ENCODE results near the gene CLSTN2.

CLSTN2 gene

GRCh38 chr3:140007081-140007480 lies 72.1 kb downstream of the CLSTN2 start:
- DNase-seq (ENCODE audit: low spot score) = no peak

- no peak for DNase-seq (ENCODE audit: low spot score)
Measured at GRCh38 chr3:140007911-140008869, 73.2 kb downstream of the CLSTN2 start.

GRCh38 chr3:140010391-140010790 lies 75.4 kb downstream of the CLSTN2 start:
- DNase-seq (ENCODE audit: low spot score) = no peak

GRCh38 chr3:140011086-140011485 lies 76.1 kb downstream of the CLSTN2 start:
- no peak for DNase-seq (ENCODE audit: low spot score)

GRCh38 chr3:140011611-140012277 lies 76.8 kb downstream of the CLSTN2 start:
- no peak for DNase-seq (ENCODE audit: low spot score)

- DNase-seq (ENCODE audit: low spot score) = no peak
Measured at GRCh38 chr3:140013220-140013619, 78.2 kb downstream of the CLSTN2 start.

- no peak for DNase-seq (ENCODE audit: low spot score)
Measured at GRCh38 chr3:140014831-140015495, 80.0 kb downstream of the CLSTN2 start.

- no peak for DNase-seq (ENCODE audit: low spot score)
Measured at GRCh38 chr3:140015741-140016140, 80.8 kb downstream of the CLSTN2 start.

GRCh38 chr3:140018556-140018955 lies 83.6 kb downstream of the CLSTN2 start:
- DNase-seq (ENCODE audit: low spot score) = no peak

GRCh38 chr3:140019946-140020345 lies 85.0 kb downstream of the CLSTN2 start:
- no peak for DNase-seq (ENCODE audit: low spot score)

- DNase-seq (ENCODE audit: low spot score) = no peak
Measured at GRCh38 chr3:140020541-140020940, 85.6 kb downstream of the CLSTN2 start.

GRCh38 chr3:140021269-140021668 lies 86.3 kb downstream of the CLSTN2 start:
- DNase-seq (ENCODE audit: low spot score) = no peak

- DNase-seq (ENCODE audit: low spot score) = no peak
Measured at GRCh38 chr3:140022066-140022770, 87.2 kb downstream of the CLSTN2 start.

- peak; percentile 30 for DNase-seq (ENCODE audit: low spot score)
Measured at GRCh38 chr3:140023616-140024530, 88.9 kb downstream of the CLSTN2 start.

- no peak for DNase-seq (ENCODE audit: low spot score)
Measured at GRCh38 chr3:140031170-140031569, 96.2 kb downstream of the CLSTN2 start.

- no peak for DNase-seq (ENCODE audit: low spot score)
Measured at GRCh38 chr3:140034058-140034457, 99.1 kb downstream of the CLSTN2 start.

GRCh38 chr3:140035871-140036270 lies 100.9 kb downstream of the CLSTN2 start:
- no peak for DNase-seq (ENCODE audit: low spot score)

GRCh38 chr3:140050396-140050795 lies 115.4 kb downstream of the CLSTN2 start:
- no peak for DNase-seq (ENCODE audit: low spot score)

GRCh38 chr3:140051019-140051957 lies 116.3 kb downstream of the CLSTN2 start:
- DNase-seq (ENCODE audit: low spot score) = peak; percentile 19

Measured in AG20443 (cell line).